Thyroid gland (tissue), 4 donors: Measurements from ENCODE around the gene COL9A1.

Experiments used
- POLR2A ChIP-seq, 2 donors: fragments of 450-650 bp; IDR thresholded peaks; one replicate each; pipeline ENCODE4 v1.6.1; 2017; ENCODE audit warnings: antibody characterized with exemption in 2 of 2, mild to moderate bottlenecking in 2 of 2, moderate library complexity in 1 of 2
- TF ChIP-seq, protein P1 (sequence below), 6 experiments: fragments of 200-600 bp in 3 of 6; fragments of 450-650 bp in 3 of 6; sonication (generic) in 3 of 6; IDR thresholded peaks; one replicate each; pipeline ENCODE4 v1.5.1; 2016 to 2019; ENCODE audit warnings: antibody characterized with exemption in 6 of 6, mild to moderate bottlenecking in 2 of 6, inconsistent platforms in 1 of 6, moderate library complexity in 1 of 6

- no peak for TF ChIP-seq POLR2A (IDR thresholded peaks at IDR 0.05)
- TF ChIP-seq, protein P1, sequence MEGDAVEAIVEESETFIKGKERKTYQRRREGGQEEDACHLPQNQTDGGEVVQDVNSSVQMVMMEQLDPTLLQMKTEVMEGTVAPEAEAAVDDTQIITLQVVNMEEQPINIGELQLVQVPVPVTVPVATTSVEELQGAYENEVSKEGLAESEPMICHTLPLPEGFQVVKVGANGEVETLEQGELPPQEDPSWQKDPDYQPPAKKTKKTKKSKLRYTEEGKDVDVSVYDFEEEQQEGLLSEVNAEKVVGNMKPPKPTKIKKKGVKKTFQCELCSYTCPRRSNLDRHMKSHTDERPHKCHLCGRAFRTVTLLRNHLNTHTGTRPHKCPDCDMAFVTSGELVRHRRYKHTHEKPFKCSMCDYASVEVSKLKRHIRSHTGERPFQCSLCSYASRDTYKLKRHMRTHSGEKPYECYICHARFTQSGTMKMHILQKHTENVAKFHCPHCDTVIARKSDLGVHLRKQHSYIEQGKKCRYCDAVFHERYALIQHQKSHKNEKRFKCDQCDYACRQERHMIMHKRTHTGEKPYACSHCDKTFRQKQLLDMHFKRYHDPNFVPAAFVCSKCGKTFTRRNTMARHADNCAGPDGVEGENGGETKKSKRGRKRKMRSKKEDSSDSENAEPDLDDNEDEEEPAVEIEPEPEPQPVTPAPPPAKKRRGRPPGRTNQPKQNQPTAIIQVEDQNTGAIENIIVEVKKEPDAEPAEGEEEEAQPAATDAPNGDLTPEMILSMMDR (IDR thresholded peaks at IDR 0.05), result peak in 5 of 6 experiments; percentile 43 to 75 (median 63)
Measured at GRCh38 chr6:70221025-70221714, 81.7 kb downstream of the COL9A1 start.
